Measurements from ENCODE around the gene ZDHHC13. TPM values are rescaled to one million over a fixed set of nuclear protein-coding genes. Genes with fewer than 3 reads are reported as not detected.

The ZDHHC13 gene
- polyA plus RNA-seq, 1 of the 3 experiments (the other 2 are of a cell fraction): 8.2 TPM

DNA sequence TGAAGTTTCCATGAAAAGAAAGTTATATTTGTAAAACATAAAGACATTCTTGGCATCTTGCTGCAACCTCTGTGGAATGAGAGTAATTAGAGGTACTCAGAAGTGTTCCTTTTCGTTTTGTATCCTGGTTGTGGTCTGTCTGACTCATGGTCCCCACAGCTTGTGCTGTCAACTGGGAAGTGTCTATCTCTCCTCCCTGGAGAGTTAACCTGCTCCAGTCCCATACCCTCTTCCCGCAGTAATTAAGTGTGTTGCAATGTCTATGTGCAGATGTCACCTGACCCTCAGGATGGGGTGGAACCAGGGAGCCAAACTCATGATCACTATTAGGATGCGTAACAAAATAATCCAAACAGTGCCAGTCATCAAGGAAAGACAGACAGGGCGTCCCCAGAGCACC is 23.0 kb upstream of the ZDHHC13 start:
- H3K9ac ChIP-seq: no peak overlapping the region
- DNase-seq: no peak
- H3K4me1 ChIP-seq (ENCODE audit: control insufficient read depth in 1 of 2, insufficient read depth in 2 of 2, low read depth in 1 of 2, low read length in 1 of 2): no peaks in the 10 kb centered on the region
- H2AFZ ChIP-seq (ENCODE audit: low read depth): no peak overlapping the region
- TF ChIP-seq EZH2phosphoT487 (IDR thresholded peaks at IDR 0.05; ENCODE audit: borderline replicate concordance, low read depth): no peak
- TF ChIP-seq, protein P1, sequence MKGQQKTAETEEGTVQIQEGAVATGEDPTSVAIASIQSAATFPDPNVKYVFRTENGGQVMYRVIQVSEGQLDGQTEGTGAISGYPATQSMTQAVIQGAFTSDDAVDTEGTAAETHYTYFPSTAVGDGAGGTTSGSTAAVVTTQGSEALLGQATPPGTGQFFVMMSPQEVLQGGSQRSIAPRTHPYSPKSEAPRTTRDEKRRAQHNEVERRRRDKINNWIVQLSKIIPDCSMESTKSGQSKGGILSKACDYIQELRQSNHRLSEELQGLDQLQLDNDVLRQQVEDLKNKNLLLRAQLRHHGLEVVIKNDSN (IDR thresholded peaks at IDR 0.05; ENCODE audit: borderline replicate concordance, low read depth): no peak
- H3K27ac ChIP-seq (ENCODE audit: low read depth in 2 of 2, low read length in 1 of 2): no peak overlapping the region
- H3F3A ChIP-seq (replicated peaks; ENCODE audit: insufficient read depth): no peaks in the 10 kb centered on the region
- WGBS (ENCODE audit: low lambda C conversion rate): 28% methylated on average over 4 of the region's 4 CpGs
- peaks cover 6% of the 10 kb centered on the region; the same call in 1 of the 2 replicates for H3K27me3 ChIP-seq (ENCODE audit: insufficient read depth)
- H3K4me3 ChIP-seq (ENCODE audit: low read depth in 2 of 2, low read length in 1 of 2): no peak overlapping the region
- H3K4me2 ChIP-seq: no peak overlapping the region
- ChIA-PET CTCF (interaction anchor here (1.5 kb wide), 1 partner anchor 18 kb away, joined by 5 read pairs; no protein-coding TSS in a partner anchor), POLR2A (no interaction called here)
- no peaks in the 10 kb centered on the region for H3K9me2 ChIP-seq
- H3K9me3 ChIP-seq: no peaks in the 10 kb centered on the region
- no peaks in the 10 kb centered on the region for H3K36me3 ChIP-seq (replicated peaks in 1 of 2; ENCODE audit: control insufficient read depth in 1 of 2, insufficient read depth in 2 of 2, low read length in 1 of 2)
- H4K20me1 ChIP-seq (ENCODE audit: insufficient read depth): no peaks in the 10 kb centered on the region
- no peaks in the 10 kb centered on the region for H3K79me2 ChIP-seq (ENCODE audit: insufficient read depth)

DNA sequence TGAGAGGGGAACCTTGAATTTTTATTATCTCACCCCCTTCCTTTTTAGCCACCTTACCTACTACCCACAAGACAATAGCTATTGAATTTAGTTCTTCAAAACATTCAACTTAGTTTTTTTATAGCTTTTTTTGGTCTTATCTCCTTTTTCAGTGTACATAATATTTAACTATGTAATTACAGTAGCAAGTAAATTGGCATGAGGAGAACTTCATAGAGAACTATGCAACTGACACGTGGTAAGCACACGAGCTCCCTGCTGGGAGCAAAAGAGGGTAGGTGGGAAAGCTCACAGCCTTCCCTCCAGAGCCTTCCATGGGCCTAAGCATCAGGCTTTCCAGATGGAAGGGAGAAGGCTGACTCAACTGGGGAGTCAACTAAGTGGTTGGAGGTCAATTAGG is 22.1 kb upstream of the ZDHHC13 start:
- H3K4me3 ChIP-seq (ENCODE audit: low read depth in 2 of 2, low read length in 1 of 2): no peak overlapping the region
- peaks cover 6% of the 10 kb centered on the region; the same call in 1 of the 2 replicates for H3K27me3 ChIP-seq (ENCODE audit: insufficient read depth)
- WGBS (ENCODE audit: low lambda C conversion rate): 9% methylated on average over 2 of the region's 2 CpGs
- H3K9me3 ChIP-seq: no peaks in the 10 kb centered on the region
- H3K36me3 ChIP-seq (replicated peaks in 1 of 2; ENCODE audit: control insufficient read depth in 1 of 2, insufficient read depth in 2 of 2, low read length in 1 of 2): no peaks in the 10 kb centered on the region
- H3K27ac ChIP-seq (ENCODE audit: low read depth in 2 of 2, low read length in 1 of 2): no peak overlapping the region
- DNase-seq: no peak
- no peaks in the 10 kb centered on the region for H4K20me1 ChIP-seq (ENCODE audit: insufficient read depth)
- ChIA-PET POLR2A (no interaction called here), CTCF (interaction anchor here (0.9 kb wide), 1 partner anchor 17 kb away, joined by 3 read pairs; no protein-coding TSS in a partner anchor)
- H3K9ac ChIP-seq: no peak overlapping the region
- no peak overlapping the region for H2AFZ ChIP-seq (ENCODE audit: low read depth)
- no peaks in the 10 kb centered on the region for H3K9me2 ChIP-seq
- no peaks in the 10 kb centered on the region for H3K4me1 ChIP-seq (ENCODE audit: control insufficient read depth in 1 of 2, insufficient read depth in 2 of 2, low read depth in 1 of 2, low read length in 1 of 2)
- TF ChIP-seq GABPA (IDR thresholded peaks at IDR 0.05; ENCODE audit: low read depth) (no peak), RCOR1 (IDR thresholded peaks at IDR 0.05; ENCODE audit: low read length) (no peak), CHD2 (IDR thresholded peaks at IDR 0.05; ENCODE audit: low read length, partially characterized antibody) (no peak), FOXJ3 (CRISPR knock-in tag; IDR thresholded peaks at IDR 0.05) (no peak), RAD21 (IDR thresholded peaks at IDR 0.05; ENCODE audit: low read length) (no peak), MXI1 (IDR thresholded peaks at IDR 0.05; ENCODE audit: low read depth, low read length) (no peak), EP300 (IDR thresholded peaks at IDR 0.05; ENCODE audit: borderline replicate concordance in 1 of 2, low read depth in 1 of 2, low read length in 1 of 2) (no peak), NFIC (IDR thresholded peaks at IDR 0.05; ENCODE audit: borderline replicate concordance) (no peak), GATA2 (CRISPR knock-in tag; IDR thresholded peaks at IDR 0.05) (no peak), SMC3 (IDR thresholded peaks at IDR 0.05; ENCODE audit: low read depth, low read length) (no peak), EZH2phosphoT487 (IDR thresholded peaks at IDR 0.05; ENCODE audit: borderline replicate concordance, low read depth) (no peak), TAF1 (IDR thresholded peaks at IDR 0.05; ENCODE audit: borderline replicate concordance, low read depth, low read length) (no peak), RFX5 (IDR thresholded peaks at IDR 0.05; ENCODE audit: low read length) (no peak), MEF2A (IDR thresholded peaks at IDR 0.05; ENCODE audit: borderline replicate concordance, low read depth) (no peak), NRF1 (IDR thresholded peaks at IDR 0.05; ENCODE audit: low read depth, low read length) (no peak)
- TF ChIP-seq, protein P2, sequence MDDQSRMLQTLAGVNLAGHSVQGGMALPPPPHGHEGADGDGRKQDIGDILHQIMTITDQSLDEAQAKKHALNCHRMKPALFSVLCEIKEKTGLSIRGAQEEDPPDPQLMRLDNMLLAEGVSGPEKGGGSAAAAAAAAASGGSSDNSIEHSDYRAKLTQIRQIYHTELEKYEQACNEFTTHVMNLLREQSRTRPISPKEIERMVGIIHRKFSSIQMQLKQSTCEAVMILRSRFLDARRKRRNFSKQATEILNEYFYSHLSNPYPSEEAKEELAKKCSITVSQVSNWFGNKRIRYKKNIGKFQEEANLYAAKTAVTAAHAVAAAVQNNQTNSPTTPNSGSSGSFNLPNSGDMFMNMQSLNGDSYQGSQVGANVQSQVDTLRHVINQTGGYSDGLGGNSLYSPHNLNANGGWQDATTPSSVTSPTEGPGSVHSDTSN (IDR thresholded peaks at IDR 0.05): no peak
- TF ChIP-seq, protein P3, sequence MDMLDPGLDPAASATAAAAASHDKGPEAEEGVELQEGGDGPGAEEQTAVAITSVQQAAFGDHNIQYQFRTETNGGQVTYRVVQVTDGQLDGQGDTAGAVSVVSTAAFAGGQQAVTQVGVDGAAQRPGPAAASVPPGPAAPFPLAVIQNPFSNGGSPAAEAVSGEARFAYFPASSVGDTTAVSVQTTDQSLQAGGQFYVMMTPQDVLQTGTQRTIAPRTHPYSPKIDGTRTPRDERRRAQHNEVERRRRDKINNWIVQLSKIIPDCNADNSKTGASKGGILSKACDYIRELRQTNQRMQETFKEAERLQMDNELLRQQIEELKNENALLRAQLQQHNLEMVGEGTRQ (IDR thresholded peaks at IDR 0.05; ENCODE audit: borderline replicate concordance, low read depth, low read length): no peak
- TF ChIP-seq, protein P4, sequence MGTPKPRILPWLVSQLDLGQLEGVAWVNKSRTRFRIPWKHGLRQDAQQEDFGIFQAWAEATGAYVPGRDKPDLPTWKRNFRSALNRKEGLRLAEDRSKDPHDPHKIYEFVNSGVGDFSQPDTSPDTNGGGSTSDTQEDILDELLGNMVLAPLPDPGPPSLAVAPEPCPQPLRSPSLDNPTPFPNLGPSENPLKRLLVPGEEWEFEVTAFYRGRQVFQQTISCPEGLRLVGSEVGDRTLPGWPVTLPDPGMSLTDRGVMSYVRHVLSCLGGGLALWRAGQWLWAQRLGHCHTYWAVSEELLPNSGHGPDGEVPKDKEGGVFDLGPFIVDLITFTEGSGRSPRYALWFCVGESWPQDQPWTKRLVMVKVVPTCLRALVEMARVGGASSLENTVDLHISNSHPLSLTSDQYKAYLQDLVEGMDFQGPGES (IDR thresholded peaks at IDR 0.05; ENCODE audit: low read depth, low read length): no peak
- TF ChIP-seq, protein P5, sequence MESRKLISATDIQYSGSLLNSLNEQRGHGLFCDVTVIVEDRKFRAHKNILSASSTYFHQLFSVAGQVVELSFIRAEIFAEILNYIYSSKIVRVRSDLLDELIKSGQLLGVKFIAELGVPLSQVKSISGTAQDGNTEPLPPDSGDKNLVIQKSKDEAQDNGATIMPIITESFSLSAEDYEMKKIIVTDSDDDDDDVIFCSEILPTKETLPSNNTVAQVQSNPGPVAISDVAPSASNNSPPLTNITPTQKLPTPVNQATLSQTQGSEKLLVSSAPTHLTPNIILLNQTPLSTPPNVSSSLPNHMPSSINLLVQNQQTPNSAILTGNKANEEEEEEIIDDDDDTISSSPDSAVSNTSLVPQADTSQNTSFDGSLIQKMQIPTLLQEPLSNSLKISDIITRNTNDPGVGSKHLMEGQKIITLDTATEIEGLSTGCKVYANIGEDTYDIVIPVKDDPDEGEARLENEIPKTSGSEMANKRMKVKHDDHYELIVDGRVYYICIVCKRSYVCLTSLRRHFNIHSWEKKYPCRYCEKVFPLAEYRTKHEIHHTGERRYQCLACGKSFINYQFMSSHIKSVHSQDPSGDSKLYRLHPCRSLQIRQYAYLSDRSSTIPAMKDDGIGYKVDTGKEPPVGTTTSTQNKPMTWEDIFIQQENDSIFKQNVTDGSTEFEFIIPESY (IDR thresholded peaks at IDR 0.05; ENCODE audit: borderline replicate concordance, low read depth): no peak
- TF ChIP-seq, protein P1 (IDR thresholded peaks at IDR 0.05; ENCODE audit: borderline replicate concordance, low read depth): no peak
- H3K79me2 ChIP-seq (ENCODE audit: insufficient read depth): no peaks in the 10 kb centered on the region
- no peaks in the 10 kb centered on the region for H3F3A ChIP-seq (replicated peaks; ENCODE audit: insufficient read depth)
- no peak overlapping the region for H3K4me2 ChIP-seq
